Ramos (cell line): ENCODE measurements around the gene LRRC25.
"Not testable (repeated sequence)": the region's sequence is repeated elsewhere in the genome, so short reads cannot be mapped to it uniquely, and the experiment has no call there.

Source experiments
- in situ Hi-C: fragments of 300-500 bp; cut with MboI; formaldehyde crosslinking; loops from one replicate; pipeline ENCODE4 v1.14.3; 2022; ENCODE audit warnings: low sequenced_read_pairs; ENCODE audit not compliant: unreplicated experiment

The LRRC25 gene

GRCh38 chr19:18353378-18354005 is 43.9 kb downstream of the LRRC25 start:
- in situ Hi-C loops, result no loop called here

- in situ Hi-C loops, result no loop called here
Measured at GRCh38 chr19:18351544-18351943, 45.9 kb downstream of the LRRC25 start.

- in situ Hi-C loops, result no loop called here
Measured at GRCh38 chr19:18350490-18350889, 46.9 kb downstream of the LRRC25 start.

- in situ Hi-C loops, result no loop called here
Measured at GRCh38 chr19:18349524-18350128, 47.8 kb downstream of the LRRC25 start.

- in situ Hi-C loops, result not testable (repeated sequence)
Measured at GRCh38 chr19:18348818-18349339, 48.5 kb downstream of the LRRC25 start.

GRCh38 chr19:18348171-18348570 is 49.3 kb downstream of the LRRC25 start:
- in situ Hi-C loops, result no loop called here

- in situ Hi-C loops, result no loop called here
Measured at GRCh38 chr19:18346091-18346490, 51.3 kb downstream of the LRRC25 start.

GRCh38 chr19:18345296-18345695 is 52.1 kb downstream of the LRRC25 start:
- in situ Hi-C loops, result no loop called here

GRCh38 chr19:18344582-18344950 is 52.9 kb downstream of the LRRC25 start:
- in situ Hi-C loops, result loop anchor here (5.0 kb wide), 1 partner anchor 68 kb away; no protein-coding TSS in a partner anchor

- in situ Hi-C loops, result loop anchor here (5.0 kb wide), 1 partner anchor 70 kb away; no protein-coding TSS in a partner anchor
Measured at GRCh38 chr19:18342090-18342632, 55.3 kb downstream of the LRRC25 start.
